NCI-H524 (cell line): ENCODE data around the gene TGM5.

Experiments
- DNase-seq, 2 experiments: peaks; one replicate each; lab custom pipeline; 2025; lab: John Stamatoyannopoulos, UW

TGM5 gene

DNA sequence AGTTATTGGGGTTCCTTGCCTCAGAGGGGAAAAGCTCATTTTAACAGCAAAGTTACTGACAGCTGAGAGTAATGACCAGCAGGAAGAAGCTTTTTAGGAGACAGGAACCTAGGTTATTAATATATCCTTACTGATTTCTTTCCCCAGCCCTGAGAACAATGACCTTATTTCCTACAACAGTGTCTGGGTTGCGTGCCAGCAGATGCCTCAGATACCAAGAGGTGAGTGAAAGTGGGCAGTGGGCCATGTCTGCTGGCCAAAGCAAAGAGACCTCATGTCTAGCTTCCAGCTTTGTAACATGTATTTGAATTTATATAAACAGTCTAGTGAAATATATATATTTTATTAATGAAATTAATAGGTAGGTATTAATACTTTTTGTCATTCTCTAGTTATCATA is 76.5 kb downstream of the TGM5 start:
- no peak for DNase-seq

DNA sequence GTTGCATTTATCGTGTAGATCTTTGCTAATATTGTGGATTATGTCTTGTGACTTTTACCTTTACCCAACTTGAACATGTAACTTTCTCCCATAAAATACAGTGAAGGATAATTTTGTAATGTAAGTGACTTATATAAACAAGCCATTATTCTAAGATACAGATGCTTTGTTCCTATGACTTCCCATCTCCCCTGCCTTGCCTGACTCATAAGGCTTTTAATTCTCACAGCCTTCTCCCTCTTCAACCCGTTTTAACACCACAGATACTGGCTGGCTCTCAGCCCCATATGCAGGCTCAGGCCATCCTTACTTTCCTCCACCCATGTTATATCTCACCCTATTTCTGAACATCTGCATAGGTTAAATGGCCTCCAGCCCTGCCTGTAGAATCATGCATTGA is 77.4 kb downstream of the TGM5 start:
- DNase-seq, result no peak

DNA sequence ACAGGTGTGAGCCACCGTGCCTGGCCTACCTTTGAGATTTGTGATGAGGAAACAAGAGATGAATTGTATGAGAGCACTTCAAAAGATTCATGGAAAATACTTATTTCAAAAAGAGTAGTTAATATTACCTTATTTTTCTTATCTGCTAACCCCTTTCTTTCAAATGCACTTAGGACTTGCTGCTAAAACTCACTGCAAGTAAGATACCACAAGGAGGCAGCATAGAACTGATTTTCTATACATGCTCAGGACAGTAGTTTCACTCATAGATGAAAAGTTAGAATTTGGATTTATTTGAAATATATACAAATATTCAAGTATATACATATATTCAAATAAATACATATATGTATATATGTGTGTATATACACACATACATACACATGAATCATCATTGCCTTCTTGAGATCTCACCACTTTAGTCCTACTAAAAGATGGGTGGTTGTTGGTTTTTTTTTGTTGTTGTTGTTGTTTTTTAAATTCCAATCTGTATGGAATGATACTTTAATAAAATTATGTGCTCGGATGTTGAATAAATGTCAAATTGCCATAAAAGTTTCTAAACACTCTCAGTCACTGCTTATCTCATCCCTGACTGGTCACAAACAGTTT is 79.1 kb downstream of the TGM5 start:
- peak in 1 of 2 experiments; percentile 50 for DNase-seq

DNA sequence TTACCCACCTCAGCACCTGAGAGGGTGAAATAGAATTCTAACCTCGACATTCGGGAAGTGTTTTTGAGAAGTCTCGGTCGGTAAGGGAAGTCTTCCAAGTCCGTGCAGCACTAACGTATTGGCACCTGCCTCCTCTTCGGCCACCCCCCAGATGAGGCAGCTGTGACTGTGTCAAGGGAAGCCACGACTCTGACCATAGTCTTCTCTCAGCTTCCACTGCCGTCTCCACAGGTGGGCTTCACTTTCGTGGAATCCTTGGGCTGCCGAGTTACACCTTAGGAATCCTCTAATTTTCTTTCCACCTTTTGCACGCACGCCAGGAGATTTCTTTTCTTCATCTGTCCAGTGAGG is 80.8 kb downstream of the TGM5 start:
- DNase-seq, result peak in 1 of 2 experiments; percentile 55

DNA sequence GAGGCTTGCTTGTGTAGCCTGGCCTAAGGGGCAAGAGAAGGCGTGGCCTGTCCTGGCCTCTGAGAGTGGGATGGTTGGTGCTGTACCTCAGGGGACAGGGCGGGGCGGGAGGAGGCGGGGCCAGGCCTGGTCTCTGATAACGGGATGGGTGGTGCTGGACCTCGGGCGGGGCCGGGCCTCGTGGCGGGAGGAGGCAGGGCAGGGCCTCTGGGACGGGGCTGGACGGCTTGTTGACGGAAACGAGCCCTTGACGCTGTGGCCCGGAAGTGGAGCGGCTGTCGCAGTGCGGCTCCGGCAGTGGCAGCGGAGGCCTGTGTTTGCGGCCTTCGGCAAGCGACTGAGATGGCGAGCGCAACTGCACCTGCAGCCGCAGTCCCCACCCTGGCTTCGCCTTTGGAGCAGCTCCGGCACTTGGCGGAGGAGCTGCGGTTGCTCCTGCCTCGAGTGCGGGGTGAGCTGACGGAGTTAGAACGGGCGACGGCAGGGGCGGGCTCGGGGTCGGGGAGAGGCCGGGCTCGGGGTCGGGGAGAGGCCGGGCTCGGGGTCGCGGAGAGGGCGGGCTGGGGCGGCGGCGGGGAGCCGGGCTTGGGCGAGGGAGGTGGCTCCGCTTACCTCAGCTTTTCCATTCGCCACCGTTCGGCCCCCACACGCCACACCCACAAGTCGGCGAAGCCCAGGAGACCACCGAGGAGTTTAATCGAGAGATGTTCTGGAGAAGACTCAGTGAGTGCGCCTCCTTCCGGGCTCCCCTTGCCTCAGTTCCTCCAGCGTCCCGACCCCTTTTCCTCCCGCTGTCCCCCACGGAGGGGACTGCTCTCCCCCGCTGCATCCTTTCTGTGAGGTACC is 81.3 kb downstream of the TGM5 start, which contains the start of gene CCNDBP1:
TSS of gene CCNDBP1 (plus strand) at position 247 of the 846 bp plus-strand sequence. CDS start at position 343, 96 bp downstream.
- peak; percentile 76 to 86 for DNase-seq

DNA sequence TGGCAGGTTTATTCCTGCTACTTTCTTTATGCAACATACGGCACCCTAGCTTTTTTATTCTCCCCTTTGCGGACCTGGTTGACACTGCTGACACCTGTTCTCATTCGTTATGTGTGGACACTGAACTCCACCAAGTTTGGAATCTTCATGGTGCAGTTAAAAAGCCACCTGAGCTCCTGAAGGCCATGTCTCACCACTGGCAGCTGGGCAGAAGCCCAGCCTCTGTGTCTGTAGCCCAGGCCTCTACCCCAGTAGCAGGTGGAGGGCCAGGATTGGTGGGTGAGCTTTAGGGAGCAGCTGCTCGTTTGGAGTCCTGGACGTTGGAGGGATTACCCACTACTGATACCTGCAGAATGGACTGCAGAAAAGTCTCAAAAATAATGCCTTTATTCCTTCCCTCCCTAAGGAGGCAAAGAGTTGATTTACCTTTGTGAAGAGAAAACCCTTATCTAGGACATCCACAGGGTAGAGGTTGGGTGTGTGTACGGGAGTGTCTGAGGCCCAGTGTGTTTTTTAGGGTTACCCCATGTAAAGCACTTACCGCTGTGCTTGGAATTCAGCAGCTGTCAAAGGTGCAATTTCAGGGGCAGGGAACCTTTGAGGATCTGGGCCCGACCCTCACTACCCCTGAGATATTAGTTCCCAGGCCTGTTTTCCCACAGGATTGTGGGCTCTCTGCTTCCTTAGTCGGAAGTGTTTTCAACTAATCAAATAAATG is 82.2 kb downstream of the TGM5 start:
- DNase-seq, result peak in 1 of 2 experiments; percentile 21

DNA sequence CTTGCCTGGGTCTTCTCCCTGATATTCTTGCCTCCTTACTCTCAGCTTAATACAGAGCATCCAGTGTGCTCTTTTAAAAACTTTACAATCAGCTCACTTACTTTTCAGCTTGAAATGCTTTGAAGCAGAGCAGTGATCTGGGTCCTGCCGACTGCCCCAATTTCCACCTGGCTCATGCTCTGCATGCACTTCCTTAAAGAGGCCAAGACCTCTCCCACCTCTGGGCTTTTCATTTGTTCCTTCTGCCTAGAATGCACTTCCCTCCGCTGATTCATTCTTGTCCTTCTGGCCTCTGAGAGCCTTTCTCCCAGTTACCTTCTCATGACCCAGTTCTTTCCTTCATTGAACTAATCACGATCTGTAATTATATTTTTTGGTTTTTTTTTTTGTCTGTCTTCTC is 83.5 kb downstream of the TGM5 start:
- DNase-seq, result no peak
